Uterine smooth muscle cell (primary cell): ENCODE measurements around the gene NSUN3. TPM values are rescaled to one million over a fixed set of nuclear protein-coding genes. Genes with fewer than 3 reads are reported as not detected.

Source experiments
- total RNA-seq: library from RNA; depleted of rRNA; stranded (reverse); fragments of >200 nt; gene quantifications from 2 replicates; pipeline ENCODE4 v1.2.3, GENCODE V29; 2014

Gene NSUN3
- total RNA-seq, result 13.2 and 13.6 TPM in 2 replicates

DNA sequence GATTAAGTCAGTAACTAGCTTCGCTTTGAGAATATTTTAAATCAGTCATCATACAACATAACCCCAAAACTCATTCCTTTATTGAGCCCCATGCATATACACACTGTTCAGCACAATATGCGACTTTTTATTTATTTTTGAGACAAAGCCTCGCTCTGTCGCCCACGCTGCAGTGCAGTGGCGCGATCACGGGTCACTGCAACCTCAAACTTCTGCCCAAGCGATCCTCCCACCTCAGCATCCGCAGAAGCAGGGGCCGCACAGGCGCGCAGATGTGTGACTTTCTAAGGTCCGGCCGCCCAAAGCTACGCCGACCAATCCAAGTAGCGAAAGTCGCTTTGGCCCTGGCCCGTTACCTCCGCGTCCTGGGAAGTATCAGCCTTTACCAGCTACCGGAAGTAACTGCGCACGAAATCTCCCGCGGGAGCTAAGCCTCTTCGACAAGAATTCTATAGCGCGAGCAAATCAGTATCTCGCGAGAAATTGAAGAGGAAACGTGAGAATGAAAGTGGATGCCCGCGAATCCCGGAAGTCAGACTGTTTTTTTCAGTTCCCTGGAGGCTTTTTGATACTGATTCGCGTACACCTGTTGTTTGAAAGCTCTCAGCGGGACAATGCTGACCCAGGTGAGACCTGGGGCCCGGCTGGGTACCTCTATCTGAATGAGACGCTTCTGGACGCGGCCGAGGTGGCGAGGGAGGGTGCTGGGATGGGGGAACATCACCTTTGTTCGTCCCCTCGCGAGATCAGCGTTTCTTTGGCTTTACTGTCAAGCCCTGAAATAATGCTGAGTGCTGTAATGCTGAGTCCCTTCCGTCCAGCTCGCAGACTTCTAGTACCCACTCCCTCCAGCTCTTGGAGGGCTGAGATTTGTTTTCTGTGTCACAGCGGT lies at the start of gene NSUN3, which contains the start of gene DHFR2:
Gene NSUN3, plus strand, starts transcription at position 549 of the 892 bp plus-strand sequence. Its CDS starts 66 bp downstream, at position 615.
Gene DHFR2, minus strand, starts transcription at position 404 of the 892 bp plus-strand sequence. CDS start 1,405 bp downstream, outside the sequence.

DNA sequence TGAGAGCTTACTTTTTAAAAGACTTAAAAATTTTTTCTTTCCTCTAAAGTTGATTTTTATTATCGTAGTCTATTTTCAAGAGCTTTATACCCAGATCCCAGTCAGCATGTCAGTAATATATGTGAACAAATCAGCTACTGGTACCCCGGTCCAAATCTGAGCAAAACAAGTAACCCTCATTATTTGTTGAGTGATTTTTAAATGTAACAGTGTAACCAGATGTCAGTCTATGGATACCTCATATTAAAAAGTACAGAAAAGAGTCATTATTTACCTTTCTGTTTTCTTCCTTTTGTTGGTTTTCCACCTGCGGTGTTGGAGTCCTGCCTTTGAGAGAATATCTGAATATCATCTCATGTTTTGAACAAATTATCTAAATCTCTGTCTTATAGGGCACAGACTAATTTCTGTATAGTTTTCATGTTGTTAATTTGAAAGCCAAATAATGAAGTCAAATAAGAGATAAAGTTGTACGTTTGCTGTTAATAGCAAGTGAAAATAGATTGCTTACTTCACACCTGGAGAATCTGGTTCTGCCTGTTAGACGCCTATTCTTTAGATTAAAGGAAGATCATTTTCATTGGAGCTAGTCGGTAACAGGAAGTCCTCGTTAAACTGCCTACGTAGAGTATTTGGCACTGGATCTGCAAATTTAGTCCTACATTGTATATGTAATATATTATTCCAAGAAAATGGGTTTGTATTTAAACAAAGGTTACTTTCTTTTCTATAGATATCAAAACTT lies 34.6 kb upstream of the NSUN3 start, which contains the start of gene STX19:
Gene STX19, minus strand, starts transcription at position 505 of the 745 bp plus-strand sequence. CDS start 13,328 bp downstream, outside the sequence.

Other genes with a start within 250 kb of the NSUN3 start
- gene PROS1, start 89.2 kb upstream of the NSUN3 start, total RNA-seq, result 20.1 and 36.1 TPM in 2 replicates
- 12.1 and 16.0 TPM in 2 replicates for gene ARL13B, start 82.9 kb upstream of the NSUN3 start, total RNA-seq
- not detected in 2 replicates for gene STX19, start 34.5 kb upstream of the NSUN3 start, total RNA-seq
- gene DHFR2, start 145 bp upstream of the NSUN3 start, total RNA-seq, result 3.7 TPM in 2 replicates